D721Med (cell line): Measurements from ENCODE around the gene ARHGEF38.
"Not testable (repeated sequence)": the region's sequence is repeated elsewhere in the genome, so short reads cannot be mapped to it uniquely, and the experiment has no call there.

Experiments
- DNase-seq: peaks from one replicate; pipeline ENCODE4 v3.0.0; 2011; ENCODE audit warnings: low spot score; ENCODE audit not compliant: insufficient read length
- FAIRE-seq: peaks from 2 replicates; lab custom pipeline; 2011; peaks lifted over from hg19 to GRCh38; lab: Jason Lieb, UNC
- CTCF ChIP-seq: IDR thresholded peaks from 2 replicates; pipeline ENCODE4 v1.5.1; 2012; ENCODE audit warnings: mild to moderate bottlenecking, control low read depth; ENCODE audit not compliant: insufficient read depth; ENCODE audit errors: missing control alignments

ARHGEF38 gene

DNA sequence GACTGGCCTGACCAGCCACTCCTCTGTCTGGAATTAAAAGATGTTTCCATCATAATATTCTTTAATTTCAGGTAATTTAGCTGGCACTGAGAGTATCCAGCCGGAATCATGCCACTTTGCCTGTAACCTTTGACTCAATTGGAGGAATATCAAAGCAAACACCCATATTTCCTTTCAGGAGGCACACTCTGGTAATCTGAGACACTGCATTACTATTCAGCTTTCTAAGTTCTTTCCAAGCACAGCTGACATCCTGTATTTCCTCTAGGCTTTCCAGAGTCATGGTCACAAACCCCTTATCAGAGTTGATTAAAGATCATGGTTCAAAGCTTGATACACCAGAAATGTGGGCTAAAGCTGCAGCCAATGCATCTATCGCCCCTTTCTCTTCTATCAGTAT lies 126.8 kb downstream of the ARHGEF38 start:
- no peak for DNase-seq
- no peak for TF ChIP-seq CTCF
- FAIRE-seq, result no peak

DNA sequence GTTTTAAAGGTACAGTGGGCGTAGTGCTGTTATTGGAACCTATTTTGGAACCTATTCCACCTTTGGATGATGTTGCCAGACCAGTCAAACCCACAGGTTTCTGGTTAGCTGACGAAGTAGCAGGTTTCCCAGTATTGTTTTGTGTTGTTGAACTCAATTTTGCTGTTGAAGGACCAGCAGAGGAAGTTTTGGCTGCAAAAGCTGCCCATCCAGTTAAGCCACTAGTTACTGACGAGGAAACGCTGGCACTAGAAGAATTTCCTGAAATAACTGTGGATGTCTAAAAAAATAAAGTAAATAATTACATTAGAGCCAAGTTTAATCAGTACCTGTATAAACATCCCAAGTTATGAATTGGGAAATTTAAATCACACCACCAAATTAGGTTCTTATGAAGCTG lies 130.6 kb downstream of the ARHGEF38 start:
- no peak for FAIRE-seq

GRCh38 chr4:105686571-105686970 lies 134.2 kb downstream of the ARHGEF38 start:
- no peak for FAIRE-seq

More for the DNA sequence above, 130.6 kb downstream of the ARHGEF38 start:
- no peak for TF ChIP-seq CTCF
- DNase-seq, result no peak

GRCh38 chr4:105694812-105695211 lies 142.4 kb downstream of the ARHGEF38 start:
- FAIRE-seq, DNase-seq: not testable (repeated sequence)

More at GRCh38 chr4:105686571-105686970, 134.2 kb downstream of the ARHGEF38 start:
- no peak for TF ChIP-seq CTCF
- no peak for DNase-seq

- not testable (repeated sequence) for FAIRE-seq, DNase-seq
Observed at GRCh38 chr4:105695832-105696231, 143.4 kb downstream of the ARHGEF38 start.

GRCh38 chr4:105698607-105699006 lies 146.2 kb downstream of the ARHGEF38 start:
- DNase-seq, result no peak
- TF ChIP-seq CTCF, result no peak
- no peak for FAIRE-seq

GRCh38 chr4:105707782-105708180 lies 155.4 kb downstream of the ARHGEF38 start:
- no peak for DNase-seq
- no peak for FAIRE-seq
- TF ChIP-seq CTCF, result no peak

DNA sequence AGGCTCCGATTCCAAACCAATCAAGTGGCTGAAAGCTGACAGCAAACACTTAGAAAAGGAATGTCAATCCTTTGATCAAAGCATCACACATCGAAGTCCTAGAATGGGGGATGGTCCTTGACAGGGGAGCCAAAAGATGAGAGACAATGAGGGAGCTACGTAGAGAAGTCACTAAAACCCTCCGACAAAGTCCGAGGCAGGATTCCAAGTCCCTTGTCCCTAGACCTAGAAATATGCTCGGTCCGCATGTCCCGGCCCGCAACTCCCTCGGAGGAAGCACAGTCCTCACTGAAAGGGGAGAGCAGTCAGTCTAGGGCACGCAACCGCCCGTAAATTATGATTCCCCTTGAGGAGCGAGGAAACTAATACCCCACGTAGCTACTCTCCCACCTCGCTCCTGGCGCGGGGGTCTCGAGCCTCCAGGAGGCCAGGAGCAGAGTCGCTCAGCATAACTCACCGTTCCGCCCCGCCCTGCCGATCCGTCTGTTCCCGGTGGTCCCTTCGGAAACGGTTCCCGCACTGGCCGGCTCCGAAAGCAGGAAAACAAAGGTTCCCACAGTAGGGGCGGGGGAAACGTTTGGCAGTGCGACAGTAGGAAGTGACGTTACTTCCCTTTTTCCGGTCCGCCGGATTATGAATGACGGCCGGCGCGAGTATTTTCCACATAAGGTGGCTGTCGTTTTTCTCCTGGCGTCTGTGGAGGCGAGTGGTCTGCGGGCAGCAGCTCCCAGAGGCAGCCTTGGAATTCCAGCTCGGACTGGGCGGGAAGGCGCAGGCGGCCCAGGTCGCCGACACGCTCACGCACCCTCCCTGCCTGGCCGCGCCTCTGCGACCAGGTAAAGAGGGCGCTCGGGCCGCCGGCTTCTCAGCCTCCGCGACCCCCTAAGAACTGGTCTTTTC lies 156.0 kb downstream of the ARHGEF38 start, which contains the start of the genes GSTCD and INTS12:
Gene GSTCD (plus strand): TSS at position 604 of the 900 bp plus-strand sequence. CDS start 8,830 bp downstream, outside the sequence.
Gene INTS12 (minus strand): TSS at position 509 of the 900 bp plus-strand sequence. CDS start 8,684 bp downstream, outside the sequence.
- no peak for FAIRE-seq
- peak; percentile 44 for DNase-seq
- no peak for TF ChIP-seq CTCF
